GM18951 (cell line): ENCODE data around the gene OR1J2.
"Not testable (repeated sequence)": the region's sequence is repeated elsewhere in the genome, so short reads cannot be mapped to it uniquely, and the experiment has no call there.

Experiments
- POLR2A ChIP-seq: IDR thresholded peaks from 4 replicates; pipeline ENCODE4 v1.6.1; 2011; ENCODE audit warnings: mild to moderate bottlenecking; ENCODE audit not compliant: insufficient read length, insufficient read depth; ENCODE audit errors: extremely low read depth
- in situ Hi-C: fragments of 300-500 bp; cut with MboI; formaldehyde crosslinking; loops from one replicate; pipeline ENCODE4 v1.12.0; 2022; ENCODE audit warnings: low sequenced_read_pairs, mixed read lengths, inconsistent platforms; ENCODE audit not compliant: unreplicated experiment

OR1J2 gene

GRCh38 chr9:122518841-122519240 lies 8.2 kb downstream of the OR1J2 start, which contains the start of gene OR1J4:
Gene OR1J4 (plus strand): TSS chr9:122519141. CDS start chr9:122519141, 0 bp downstream.
- TF ChIP-seq POLR2A: no peak
- in situ Hi-C loops: no loop called here

DNA sequence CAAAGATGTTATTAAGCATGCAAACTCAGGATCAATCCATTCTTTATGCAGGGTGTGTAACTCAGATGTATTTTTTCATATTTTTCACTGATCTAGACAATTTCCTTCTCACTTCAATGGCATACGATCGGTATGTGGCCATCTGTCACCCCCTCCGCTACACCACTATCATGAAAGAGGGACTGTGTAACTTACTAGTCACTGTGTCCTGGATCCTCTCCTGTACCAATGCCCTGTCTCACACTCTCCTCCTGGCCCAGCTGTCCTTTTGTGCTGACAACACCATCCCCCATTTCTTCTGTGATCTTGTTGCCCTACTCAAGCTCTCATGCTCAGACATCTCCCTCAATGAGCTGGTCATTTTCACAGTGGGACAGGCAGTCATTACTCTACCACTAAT lies 8.8 kb downstream of the OR1J2 start:
- in situ Hi-C loops: no loop called here
- no peak for TF ChIP-seq POLR2A

- no peak for TF ChIP-seq POLR2A
- in situ Hi-C loops: no loop called here
Measured at GRCh38 chr9:122526602-122527001, 16.0 kb downstream of the OR1J2 start.

DNA sequence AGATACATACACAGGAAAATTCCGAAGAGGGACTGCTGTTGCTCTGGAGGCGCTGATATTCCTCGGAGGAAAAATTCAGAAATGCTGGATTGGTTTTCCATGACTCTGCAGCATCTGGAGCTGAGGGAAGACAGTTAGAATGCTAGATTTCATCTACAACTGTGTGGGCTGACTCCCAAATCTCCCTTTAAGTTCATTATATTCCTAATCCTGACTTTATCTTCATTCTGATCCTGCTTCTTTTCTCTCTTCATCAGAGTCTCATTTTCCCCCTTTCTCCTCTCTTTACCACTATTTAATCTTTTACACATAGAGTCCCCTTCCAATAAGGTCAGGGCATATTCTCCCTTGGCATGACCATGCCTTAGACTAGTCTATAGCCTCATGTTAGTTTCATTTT lies 16.6 kb downstream of the OR1J2 start, which contains the start of gene OR1N1:
Gene OR1N1 (minus strand): TSS at position 101 of the 400 bp plus-strand sequence. CDS start 0 bp downstream, at position 101.
- in situ Hi-C loops: no loop called here
- no peak for TF ChIP-seq POLR2A

GRCh38 chr9:122531157-122531556 lies 20.6 kb downstream of the OR1J2 start:
- in situ Hi-C loops: not testable (repeated sequence)

GRCh38 chr9:122536134-122536533 lies 25.5 kb downstream of the OR1J2 start:
- in situ Hi-C loops: no loop called here
- TF ChIP-seq POLR2A: no peak

- in situ Hi-C loops: not testable (repeated sequence)
Measured at GRCh38 chr9:122537066-122537465, 26.5 kb downstream of the OR1J2 start.

DNA sequence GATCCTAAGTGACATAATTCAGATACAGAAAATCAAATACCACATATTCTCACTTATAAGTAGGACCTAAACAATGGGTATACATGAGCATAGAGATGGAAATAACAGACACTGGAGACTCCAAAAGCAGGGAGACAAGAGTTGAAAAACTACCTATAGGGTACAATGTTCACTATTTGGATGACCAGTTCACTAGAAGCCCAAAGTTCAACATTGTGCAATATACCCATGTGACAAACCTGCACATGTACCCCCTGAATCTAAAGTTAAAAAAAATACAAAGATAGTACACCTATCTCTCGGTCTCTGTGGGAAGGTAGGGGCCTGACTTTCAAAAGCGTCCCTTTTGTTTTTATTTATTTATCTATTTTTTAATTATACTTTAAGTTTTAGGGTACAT lies 28.2 kb downstream of the OR1J2 start:
- in situ Hi-C loops: no loop called here
- TF ChIP-seq POLR2A: no peak

DNA sequence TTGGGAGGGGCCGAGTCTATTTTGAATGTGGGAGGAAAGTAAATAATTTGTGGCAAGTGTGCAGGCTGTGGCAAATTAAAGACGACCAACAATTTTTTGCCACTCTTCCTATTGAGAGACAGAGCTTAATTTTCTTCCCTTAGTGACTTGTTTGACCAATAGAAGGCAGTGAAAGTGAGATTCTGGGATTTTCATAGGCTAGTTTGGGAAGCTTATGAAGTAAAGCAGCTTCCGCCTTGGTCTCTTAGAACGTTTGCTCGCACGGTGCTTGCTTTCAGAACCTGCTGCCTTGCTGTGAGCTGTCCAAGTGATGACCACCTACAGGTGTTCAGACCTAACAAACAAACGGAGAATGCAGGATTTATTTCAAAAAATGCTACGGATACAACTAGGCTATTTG lies 35.6 kb downstream of the OR1J2 start:
- TF ChIP-seq POLR2A: no peak
- in situ Hi-C loops: no loop called here

- TF ChIP-seq POLR2A: no peak
- in situ Hi-C loops: no loop called here
Measured at GRCh38 chr9:122551371-122551770, 40.8 kb downstream of the OR1J2 start.

- no peak for TF ChIP-seq POLR2A
- in situ Hi-C loops: no loop called here
Measured at GRCh38 chr9:122552812-122553211, 42.2 kb downstream of the OR1J2 start, which contains the start of gene OR1N2. Gene OR1N2 (plus strand): TSS chr9:122553112. CDS start chr9:122553212, 100 bp downstream.
